WTC11 (cell line): Measurements from ENCODE around the gene TOM1. TPM values are rescaled to one million over a fixed set of nuclear protein-coding genes. Genes with fewer than 3 reads are reported as not detected.

Experiments
- AFF4 ChIP-seq: sonication (generic); formaldehyde crosslinking; IDR thresholded peaks from 2 replicates; pipeline ENCODE4 v1.8.1; 2023; ENCODE audit warnings: mild to moderate bottlenecking, missing genetic modification reagents, borderline replicate concordance
- CBFB ChIP-seq: sonication (generic); formaldehyde crosslinking; IDR thresholded peaks from 2 replicates; pipeline ENCODE4 v1.8.1; 2022; ENCODE audit warnings: mild to moderate bottlenecking, low read depth, missing genetic modification reagents
- ESRRA ChIP-seq: sonication (generic); formaldehyde crosslinking; IDR thresholded peaks from 2 replicates; pipeline ENCODE4 v1.8.1; 2022; ENCODE audit warnings: mild to moderate bottlenecking, missing genetic modification reagents, borderline replicate concordance
- ETV6 ChIP-seq: sonication (generic); formaldehyde crosslinking; IDR thresholded peaks from 2 replicates; pipeline ENCODE4 v1.8.1; 2022; ENCODE audit warnings: mild to moderate bottlenecking, missing genetic modification reagents
- FOXK1 ChIP-seq: sonication (generic); formaldehyde crosslinking; IDR thresholded peaks from 2 replicates; pipeline ENCODE4 v1.8.0; 2022; ENCODE audit warnings: mild to moderate bottlenecking, moderate library complexity, missing genetic modification reagents
- FOXP1 ChIP-seq: sonication (generic); formaldehyde crosslinking; IDR thresholded peaks from 2 replicates; pipeline ENCODE4 v1.8.0; 2022; ENCODE audit warnings: missing genetic modification reagents, mild to moderate bottlenecking, moderate library complexity, borderline replicate concordance
- GABPB1 ChIP-seq: sonication (generic); formaldehyde crosslinking; IDR thresholded peaks from 2 replicates; pipeline ENCODE4 v1.8.1; 2023; ENCODE audit warnings: mild to moderate bottlenecking, missing genetic modification reagents
- GTF2I ChIP-seq: fragments of 250-450 bp; sonication (Bioruptor Pico); conservative IDR thresholded peaks from 2 replicates; pipeline ENCODE4 v1.4.0; 2021; ENCODE audit warnings: mild to moderate bottlenecking
- JUN ChIP-seq: sonication (generic); formaldehyde crosslinking; IDR thresholded peaks from 2 replicates; pipeline ENCODE4 v1.8.0; 2023; ENCODE audit warnings: mild to moderate bottlenecking, missing genetic modification reagents
- MAX ChIP-seq: sonication (generic); formaldehyde crosslinking; IDR thresholded peaks from 2 replicates; pipeline ENCODE4 v1.8.0; 2022; ENCODE audit warnings: mild to moderate bottlenecking, missing genetic modification reagents
- MLX ChIP-seq: sonication (generic); formaldehyde crosslinking; IDR thresholded peaks from 2 replicates; pipeline ENCODE4 v1.8.1; 2023; ENCODE audit warnings: mild to moderate bottlenecking, missing genetic modification reagents, moderate library complexity
- NFE2L1 ChIP-seq: sonication (generic); formaldehyde crosslinking; IDR thresholded peaks from 2 replicates; pipeline ENCODE4 v1.8.1; 2023; ENCODE audit warnings: missing genetic modification reagents
- NFYB ChIP-seq: sonication (generic); formaldehyde crosslinking; conservative IDR thresholded peaks from 2 replicates; pipeline ENCODE4 v1.8.0; 2022; ENCODE audit warnings: low read depth, missing genetic modification reagents
- NR1H2 ChIP-seq: sonication (generic); formaldehyde crosslinking; IDR thresholded peaks from 2 replicates; pipeline ENCODE4 v1.9.0; 2021; ENCODE audit warnings: mild to moderate bottlenecking, moderate library complexity, missing genetic modification reagents
- PRRX2 ChIP-seq: fragments of 250-450 bp; sonication (Bioruptor Pico); IDR thresholded peaks from 2 replicates; pipeline ENCODE4 v1.8.0; 2021; ENCODE audit warnings: mild to moderate bottlenecking
- RELA ChIP-seq: sonication (generic); formaldehyde crosslinking; IDR thresholded peaks from 2 replicates; pipeline ENCODE4 v1.8.1; 2022; ENCODE audit warnings: missing genetic modification reagents, mild to moderate bottlenecking, borderline replicate concordance
- USF2 ChIP-seq: sonication (generic); formaldehyde crosslinking; IDR thresholded peaks from 2 replicates; pipeline ENCODE4 v1.8.1; 2023; ENCODE audit warnings: mild to moderate bottlenecking, missing genetic modification reagents, moderate library complexity
- ZBTB43 ChIP-seq: sonication (generic); formaldehyde crosslinking; IDR thresholded peaks from 2 replicates; pipeline ENCODE4 v1.8.1; 2023; ENCODE audit warnings: mild to moderate bottlenecking, missing genetic modification reagents
- ZNF232 ChIP-seq: sonication (generic); formaldehyde crosslinking; IDR thresholded peaks from 2 replicates; pipeline ENCODE4 v1.8.0; 2022; ENCODE audit warnings: mild to moderate bottlenecking, missing genetic modification reagents
- ZNF396 ChIP-seq: fragments of 250-450 bp; sonication (Bioruptor Pico); IDR thresholded peaks from 2 replicates; pipeline ENCODE4 v1.8.0; 2021; ENCODE audit warnings: mild to moderate bottlenecking, moderate library complexity, borderline replicate concordance
- ZNF416 ChIP-seq: fragments of 250-450 bp; sonication (Bioruptor Pico); IDR thresholded peaks from 2 replicates; pipeline ENCODE4 v1.9.0; 2021; ENCODE audit warnings: mild to moderate bottlenecking, inconsistent platforms
- total RNA-seq: library from RNA; stranded (reverse); gene quantifications from 3 replicates; pipeline ENCODE4 v1.2.3, GENCODE V29; 2021

Gene TOM1
- total RNA-seq, 1 experiment from 2014 or later, result 23.5 TPM

DNA sequence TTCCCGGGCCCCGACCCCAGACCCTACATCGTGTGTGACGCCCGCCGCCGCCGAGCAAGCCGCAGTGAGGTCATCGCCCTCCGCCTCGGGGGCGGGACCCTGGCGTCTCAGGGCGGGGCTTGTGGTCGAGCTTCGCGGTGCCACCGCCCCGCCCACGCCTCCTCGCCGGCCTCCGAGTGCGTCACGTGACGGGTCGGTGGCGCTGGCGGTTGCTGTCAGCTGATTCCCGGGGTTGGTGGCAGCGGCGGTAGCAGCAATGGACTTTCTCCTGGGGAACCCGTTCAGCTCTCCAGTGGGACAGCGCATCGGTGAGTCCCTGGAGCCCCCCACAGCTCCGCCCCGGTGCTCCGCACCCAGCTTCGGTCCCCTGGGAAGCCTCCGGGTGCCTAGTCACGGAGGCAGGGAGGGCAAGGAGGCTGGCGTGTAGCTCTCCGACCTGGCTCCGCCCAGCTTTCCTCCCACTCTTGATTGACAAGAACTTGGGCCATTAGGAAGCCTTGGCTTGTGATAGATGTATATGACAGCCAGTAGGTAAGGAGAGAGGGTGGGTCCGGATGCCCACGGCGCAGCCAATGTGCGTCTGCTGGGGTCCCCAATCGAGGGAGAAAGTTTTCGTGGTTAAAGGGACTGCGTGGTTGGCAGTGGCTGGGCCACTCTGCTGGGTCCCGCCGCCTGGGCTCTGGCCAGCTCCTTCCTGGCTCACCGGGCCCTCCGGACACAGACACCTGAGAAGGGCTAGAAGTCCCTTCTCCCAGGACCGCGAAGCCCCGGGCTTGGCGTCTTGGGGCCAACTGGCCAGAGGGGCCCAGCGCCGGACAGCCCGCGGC is at the start of gene TOM1 (continued):
- 0 out of 2 replicates have a peak, but pooled peaks have one; percentile 65 for TF ChIP-seq ZBTB43 (CRISPR knock-in tag)
- no peak for TF ChIP-seq ZNF232 (CRISPR knock-in tag)
- no peak for TF ChIP-seq ZNF416 (CRISPR knock-in tag)
- peak; percentile 80; the same call in 1 of the 2 replicates for TF ChIP-seq FOXP1 (CRISPR knock-in tag)
- TF ChIP-seq GABPB1 (CRISPR knock-in tag), result peak; percentile 28
- TF ChIP-seq CBFB (CRISPR knock-in tag), result peak; percentile 92
- no peak for TF ChIP-seq ESRRA (CRISPR knock-in tag)
- no peak for TF ChIP-seq NR1H2
- TF ChIP-seq ETV6, result no peak
- TF ChIP-seq NFE2L1 (CRISPR knock-in tag), result 0 out of 2 replicates have a peak, but pooled peaks have one; percentile 72
- TF ChIP-seq MAX (CRISPR knock-in tag), result peak; percentile 76; the same call in 1 of the 2 replicates
- TF ChIP-seq USF2 (CRISPR knock-in tag), result peak; percentile 100
- TF ChIP-seq NFYB (CRISPR knock-in tag), result peak; percentile 99
- 0 out of 2 replicates have a peak, but pooled peaks have one; percentile 28 for TF ChIP-seq RELA (CRISPR knock-in tag)
- TF ChIP-seq JUN (CRISPR knock-in tag), result 0 out of 2 replicates have a peak, but pooled peaks have one; percentile 25
- peak; percentile 78; the same call in 1 of the 2 replicates for TF ChIP-seq FOXK1 (CRISPR knock-in tag)
- TF ChIP-seq PRRX2 (CRISPR knock-in tag), result 0 out of 2 replicates have a peak, but pooled peaks have one; percentile 18
- no peak for TF ChIP-seq AFF4 (CRISPR knock-in tag)
- TF ChIP-seq GTF2I (CRISPR knock-in tag), result no peak
- TF ChIP-seq ZNF396 (CRISPR knock-in tag), result no peak
- no peak for TF ChIP-seq MLX
